Liver (tissue), 9 donors: ENCODE measurements around the gene TOR3A. TPM values are rescaled to one million over a fixed set of nuclear protein-coding genes. Genes with fewer than 3 reads are reported as not detected.

Source experiments
- DNase-seq: peaks from one replicate; pipeline ENCODE4 v3.0.0-alpha.2; 2017; ENCODE audit warnings: low spot score
- H3K27ac ChIP-seq, 2 donors: one replicate each; pipeline ENCODE4 v1.7.0; 2013; ENCODE audit warnings: inconsistent platforms in 2 of 2, low read length in 2 of 2, control low read depth in 1 of 2, low read depth in 1 of 2, mild to moderate bottlenecking in 1 of 2
- H3K27me3 ChIP-seq, 4 donors: one replicate each; pipeline versions ENCODE4 v1.6.1 to v1.7.0; 2013; ENCODE audit warnings: low read length in 3 of 4, inconsistent platforms in 1 of 4, mild to moderate bottlenecking in 1 of 4, moderate library complexity in 1 of 4; ENCODE audit not compliant: control insufficient read depth in 4 of 4, insufficient read depth in 4 of 4
- H3K36me3 ChIP-seq, 4 donors: one replicate each; pipeline versions ENCODE4 v1.6.1 to v1.7.0; 2013; ENCODE audit warnings: low read length in 3 of 4, mild to moderate bottlenecking in 3 of 4, low read depth in 1 of 4, moderate library complexity in 1 of 4; ENCODE audit not compliant: control insufficient read depth in 4 of 4, insufficient read depth in 3 of 4
- H3K4me1 ChIP-seq, 4 donors: one replicate each; pipeline versions ENCODE4 v1.6.1 to v1.7.0; 2013; ENCODE audit warnings: low read length in 3 of 4, mild to moderate bottlenecking in 3 of 4, moderate library complexity in 1 of 4; ENCODE audit not compliant: control insufficient read depth in 4 of 4, insufficient read depth in 4 of 4
- H3K4me3 ChIP-seq, 3 donors: one replicate each; pipeline versions ENCODE4 v1.6.1 to v1.7.0; 2013; ENCODE audit warnings: low read length in 3 of 3, control low read depth in 1 of 3, low read depth in 1 of 3, mild to moderate bottlenecking in 1 of 3
- H3K9ac ChIP-seq, 2 donors: one replicate each; pipeline ENCODE4 v1.7.0; 2013; ENCODE audit warnings: low read length in 2 of 2, mild to moderate bottlenecking in 2 of 2, moderate library complexity in 2 of 2, control low read depth in 1 of 2, low read depth in 1 of 2
- H3K9me3 ChIP-seq, 4 donors: one replicate each; pipeline versions ENCODE4 v1.6.1 to v1.7.0; 2013; ENCODE audit warnings: low read length in 3 of 4; ENCODE audit not compliant: control insufficient read depth in 4 of 4
- EGR1 ChIP-seq, 2 donors: IDR thresholded peaks; 2 replicates each; pipeline ENCODE4 v1.6.1; 2016 to 2018; ENCODE audit warnings: antibody characterized with exemption in 2 of 2, low read depth in 2 of 2
- FOXA1 ChIP-seq: IDR thresholded peaks from 2 replicates; pipeline ENCODE4 v1.6.1; 2016; ENCODE audit warnings: antibody characterized with exemption
- FOXA2 ChIP-seq: IDR thresholded peaks from 2 replicates; pipeline ENCODE4 v1.6.1; 2016; ENCODE audit warnings: antibody characterized with exemption
- GABPA ChIP-seq, 2 donors: IDR thresholded peaks in 1 of 2; conservative IDR thresholded peaks in 1 of 2; 2 replicates each; pipeline ENCODE4 v1.6.1; 2016; ENCODE audit warnings: antibody characterized with exemption in 2 of 2, mild to moderate bottlenecking in 1 of 2, moderate library complexity in 1 of 2
- HNF4A ChIP-seq, 2 donors: conservative IDR thresholded peaks; 2 replicates each; pipeline ENCODE4 v1.6.1; 2016; ENCODE audit warnings: antibody characterized with exemption in 2 of 2, mild to moderate bottlenecking in 2 of 2
- HNF4G ChIP-seq: IDR thresholded peaks from 2 replicates; pipeline ENCODE4 v1.6.1; 2016; ENCODE audit warnings: antibody characterized with exemption
- JUND ChIP-seq, 2 donors: IDR thresholded peaks; 2 replicates each; pipeline ENCODE4 v1.6.1; 2016; ENCODE audit warnings: antibody characterized with exemption in 2 of 2
- NR2F2 ChIP-seq: IDR thresholded peaks from 2 replicates; pipeline ENCODE4 v1.6.1; 2016; ENCODE audit warnings: antibody characterized with exemption
- RAD21 ChIP-seq, 2 donors: IDR thresholded peaks; 2 replicates each; pipeline ENCODE4 v1.6.1; 2016; ENCODE audit warnings: antibody characterized with exemption in 2 of 2, mild to moderate bottlenecking in 2 of 2
- RXRA ChIP-seq, 2 donors: IDR thresholded peaks; 2 replicates each; pipeline ENCODE4 v1.6.1; 2017 to 2018; ENCODE audit warnings: antibody characterized with exemption in 2 of 2, mild to moderate bottlenecking in 1 of 2
- SP1 ChIP-seq: IDR thresholded peaks from 2 replicates; pipeline ENCODE4 v1.6.1; 2018; ENCODE audit warnings: antibody characterized with exemption, mild to moderate bottlenecking
- TAF1 ChIP-seq: conservative IDR thresholded peaks from 2 replicates; pipeline ENCODE4 v1.6.1; 2016; ENCODE audit warnings: antibody characterized with exemption, mild to moderate bottlenecking
- YY1 ChIP-seq: IDR thresholded peaks from 2 replicates; pipeline ENCODE4 v1.6.1; 2016; ENCODE audit warnings: antibody characterized with exemption, mild to moderate bottlenecking
- WGBS: extraction: QIAGEN DNeasy Blood & Tissue Kit; methylation state at CpG from one replicate; pipeline ENCODE4 v1.1.7; 2013; 5-methylcytosine and 5-hydroxymethylcytosine counted together
- polyA plus RNA-seq, 2 donors: library from polyadenylated mRNA; stranded (reverse) in 1 of 2; unstranded in 1 of 2; fragments of 200-250 nt in 1 of 2; fragments of >200 nt in 1 of 2; fragmentation: Nextera tagmentation in 1 of 2; extraction: Ambion mirVana in 1 of 2; gene quantifications; one replicate each; pipeline versions ENCODE4 v1.2.1 to v1.2.3, GENCODE V29; 2013 to 2015
- total RNA-seq, 2 donors: library from RNA; depleted of rRNA; stranded (reverse); fragments of >200 nt; gene quantifications; one replicate each; pipeline ENCODE4 v1.2.3, GENCODE V29; 2014
- TF ChIP-seq, protein P1 (sequence below): fragments of 150-350 bp; IDR thresholded peaks from 2 replicates; pipeline ENCODE4 v1.5.1; 2017; ENCODE audit warnings: improper control_type of control experiment, low read depth, low read length; ENCODE audit not compliant: missing input control
- TF ChIP-seq, protein P2 (sequence below): IDR thresholded peaks from 2 replicates; pipeline ENCODE4 v1.6.1; 2016; ENCODE audit warnings: antibody characterized with exemption
- TF ChIP-seq, protein P3 (sequence below): IDR thresholded peaks from 2 replicates; pipeline ENCODE4 v1.6.1; 2016; ENCODE audit warnings: antibody characterized with exemption
- TF ChIP-seq, protein P4 (sequence below): IDR thresholded peaks from 2 replicates; pipeline ENCODE4 v1.6.1; 2016; ENCODE audit warnings: antibody characterized with exemption, mild to moderate bottlenecking
- TF ChIP-seq, protein P5 (sequence below): IDR thresholded peaks from 2 replicates; pipeline ENCODE4 v1.6.1; 2016; ENCODE audit warnings: antibody characterized with exemption
- donor health status: healthy.
- donor health status: healthy.
- donor health status: healthy.
- donor health status: healthy.
- donor health status: healthy.

Gene TOR3A
- total and polyA plus RNA-seq, 4 donors, result 14.3 to 31.0 (median 23.5) TPM

DNA sequence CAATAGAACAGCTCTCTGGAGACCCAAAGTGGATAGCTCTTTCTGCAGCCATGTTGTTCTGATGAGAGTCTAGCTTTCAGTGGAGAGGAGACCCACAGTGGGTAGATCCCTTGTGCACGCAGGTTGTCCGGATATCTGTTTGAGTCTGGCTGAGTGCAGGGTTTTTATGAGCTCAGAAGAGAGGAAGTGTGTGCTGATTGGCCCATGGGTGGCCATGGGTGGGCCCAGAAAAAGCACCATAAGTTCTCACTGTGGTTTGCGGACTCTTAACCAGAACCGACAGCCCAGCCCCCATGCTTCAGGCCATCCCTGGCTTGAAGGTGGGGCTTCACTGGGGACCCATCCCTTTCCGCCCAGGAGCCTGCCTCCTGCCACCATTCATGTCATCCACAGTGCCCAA, 39.2 kb upstream of the TOR3A start:
- Histone ChIP-seq H3K9ac (no peak overlapping the region), H3K9me3 (no peaks in the 10 kb centered on the region), H3K4me1 (peaks cover 0 to 3% (median 1%) of the 10 kb centered on the region in 4 donors), H3K4me3 (no peak overlapping the region), H3K27ac (no peak overlapping the region), H3K36me3 (no peaks in the 10 kb centered on the region), H3K27me3 (no peaks in the 10 kb centered on the region)
- DNase-seq, result no peak
- over 99% methylated on average over 5 of the region's 5 CpGs for WGBS
- TF ChIP-seq GABPA (IDR thresholded peaks at IDR 0.05 in 1 of 2, conservative IDR thresholded peaks at IDR 0.05 in 1 of 2), result no peak
- TF ChIP-seq RXRA (IDR thresholded peaks at IDR 0.05), result no peak
- TF ChIP-seq HNF4G, result no peak
- no peak for TF ChIP-seq EGR1 (IDR thresholded peaks at IDR 0.05; ENCODE audit: low read depth in 2 of 2)
- TF ChIP-seq NR2F2, result no peak
- TF ChIP-seq RAD21 (IDR thresholded peaks at IDR 0.05), result no peak
- no peak for TF ChIP-seq TAF1
- TF ChIP-seq SP1, result no peak
- no peak for TF ChIP-seq FOXA1
- no peak for TF ChIP-seq HNF4A (conservative IDR thresholded peaks at IDR 0.05)
- TF ChIP-seq JUND (IDR thresholded peaks at IDR 0.05), result no peak
- TF ChIP-seq, protein P1, sequence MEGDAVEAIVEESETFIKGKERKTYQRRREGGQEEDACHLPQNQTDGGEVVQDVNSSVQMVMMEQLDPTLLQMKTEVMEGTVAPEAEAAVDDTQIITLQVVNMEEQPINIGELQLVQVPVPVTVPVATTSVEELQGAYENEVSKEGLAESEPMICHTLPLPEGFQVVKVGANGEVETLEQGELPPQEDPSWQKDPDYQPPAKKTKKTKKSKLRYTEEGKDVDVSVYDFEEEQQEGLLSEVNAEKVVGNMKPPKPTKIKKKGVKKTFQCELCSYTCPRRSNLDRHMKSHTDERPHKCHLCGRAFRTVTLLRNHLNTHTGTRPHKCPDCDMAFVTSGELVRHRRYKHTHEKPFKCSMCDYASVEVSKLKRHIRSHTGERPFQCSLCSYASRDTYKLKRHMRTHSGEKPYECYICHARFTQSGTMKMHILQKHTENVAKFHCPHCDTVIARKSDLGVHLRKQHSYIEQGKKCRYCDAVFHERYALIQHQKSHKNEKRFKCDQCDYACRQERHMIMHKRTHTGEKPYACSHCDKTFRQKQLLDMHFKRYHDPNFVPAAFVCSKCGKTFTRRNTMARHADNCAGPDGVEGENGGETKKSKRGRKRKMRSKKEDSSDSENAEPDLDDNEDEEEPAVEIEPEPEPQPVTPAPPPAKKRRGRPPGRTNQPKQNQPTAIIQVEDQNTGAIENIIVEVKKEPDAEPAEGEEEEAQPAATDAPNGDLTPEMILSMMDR, result no peak
- TF ChIP-seq, protein P2, sequence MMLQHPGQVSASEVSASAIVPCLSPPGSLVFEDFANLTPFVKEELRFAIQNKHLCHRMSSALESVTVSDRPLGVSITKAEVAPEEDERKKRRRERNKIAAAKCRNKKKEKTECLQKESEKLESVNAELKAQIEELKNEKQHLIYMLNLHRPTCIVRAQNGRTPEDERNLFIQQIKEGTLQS, result no peak
- TF ChIP-seq, protein P3, sequence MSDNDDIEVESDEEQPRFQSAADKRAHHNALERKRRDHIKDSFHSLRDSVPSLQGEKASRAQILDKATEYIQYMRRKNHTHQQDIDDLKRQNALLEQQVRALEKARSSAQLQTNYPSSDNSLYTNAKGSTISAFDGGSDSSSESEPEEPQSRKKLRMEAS, result no peak
- no peak for TF ChIP-seq FOXA2
- TF ChIP-seq, protein P4, sequence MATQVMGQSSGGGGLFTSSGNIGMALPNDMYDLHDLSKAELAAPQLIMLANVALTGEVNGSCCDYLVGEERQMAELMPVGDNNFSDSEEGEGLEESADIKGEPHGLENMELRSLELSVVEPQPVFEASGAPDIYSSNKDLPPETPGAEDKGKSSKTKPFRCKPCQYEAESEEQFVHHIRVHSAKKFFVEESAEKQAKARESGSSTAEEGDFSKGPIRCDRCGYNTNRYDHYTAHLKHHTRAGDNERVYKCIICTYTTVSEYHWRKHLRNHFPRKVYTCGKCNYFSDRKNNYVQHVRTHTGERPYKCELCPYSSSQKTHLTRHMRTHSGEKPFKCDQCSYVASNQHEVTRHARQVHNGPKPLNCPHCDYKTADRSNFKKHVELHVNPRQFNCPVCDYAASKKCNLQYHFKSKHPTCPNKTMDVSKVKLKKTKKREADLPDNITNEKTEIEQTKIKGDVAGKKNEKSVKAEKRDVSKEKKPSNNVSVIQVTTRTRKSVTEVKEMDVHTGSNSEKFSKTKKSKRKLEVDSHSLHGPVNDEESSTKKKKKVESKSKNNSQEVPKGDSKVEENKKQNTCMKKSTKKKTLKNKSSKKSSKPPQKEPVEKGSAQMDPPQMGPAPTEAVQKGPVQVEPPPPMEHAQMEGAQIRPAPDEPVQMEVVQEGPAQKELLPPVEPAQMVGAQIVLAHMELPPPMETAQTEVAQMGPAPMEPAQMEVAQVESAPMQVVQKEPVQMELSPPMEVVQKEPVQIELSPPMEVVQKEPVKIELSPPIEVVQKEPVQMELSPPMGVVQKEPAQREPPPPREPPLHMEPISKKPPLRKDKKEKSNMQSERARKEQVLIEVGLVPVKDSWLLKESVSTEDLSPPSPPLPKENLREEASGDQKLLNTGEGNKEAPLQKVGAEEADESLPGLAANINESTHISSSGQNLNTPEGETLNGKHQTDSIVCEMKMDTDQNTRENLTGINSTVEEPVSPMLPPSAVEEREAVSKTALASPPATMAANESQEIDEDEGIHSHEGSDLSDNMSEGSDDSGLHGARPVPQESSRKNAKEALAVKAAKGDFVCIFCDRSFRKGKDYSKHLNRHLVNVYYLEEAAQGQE, result no peak
- TF ChIP-seq, protein P5, sequence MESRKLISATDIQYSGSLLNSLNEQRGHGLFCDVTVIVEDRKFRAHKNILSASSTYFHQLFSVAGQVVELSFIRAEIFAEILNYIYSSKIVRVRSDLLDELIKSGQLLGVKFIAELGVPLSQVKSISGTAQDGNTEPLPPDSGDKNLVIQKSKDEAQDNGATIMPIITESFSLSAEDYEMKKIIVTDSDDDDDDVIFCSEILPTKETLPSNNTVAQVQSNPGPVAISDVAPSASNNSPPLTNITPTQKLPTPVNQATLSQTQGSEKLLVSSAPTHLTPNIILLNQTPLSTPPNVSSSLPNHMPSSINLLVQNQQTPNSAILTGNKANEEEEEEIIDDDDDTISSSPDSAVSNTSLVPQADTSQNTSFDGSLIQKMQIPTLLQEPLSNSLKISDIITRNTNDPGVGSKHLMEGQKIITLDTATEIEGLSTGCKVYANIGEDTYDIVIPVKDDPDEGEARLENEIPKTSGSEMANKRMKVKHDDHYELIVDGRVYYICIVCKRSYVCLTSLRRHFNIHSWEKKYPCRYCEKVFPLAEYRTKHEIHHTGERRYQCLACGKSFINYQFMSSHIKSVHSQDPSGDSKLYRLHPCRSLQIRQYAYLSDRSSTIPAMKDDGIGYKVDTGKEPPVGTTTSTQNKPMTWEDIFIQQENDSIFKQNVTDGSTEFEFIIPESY, result no peak
- no peak for TF ChIP-seq YY1
